ENCODE measurements around the gene TIGD2. TPM values are rescaled to one million over a fixed set of nuclear protein-coding genes. Genes with fewer than 3 reads are reported as not detected.

The TIGD2 gene
- total RNA-seq, 4 donors from 2014 or later: 12.4 to 17.7 (median 14.2) TPM

DNA sequence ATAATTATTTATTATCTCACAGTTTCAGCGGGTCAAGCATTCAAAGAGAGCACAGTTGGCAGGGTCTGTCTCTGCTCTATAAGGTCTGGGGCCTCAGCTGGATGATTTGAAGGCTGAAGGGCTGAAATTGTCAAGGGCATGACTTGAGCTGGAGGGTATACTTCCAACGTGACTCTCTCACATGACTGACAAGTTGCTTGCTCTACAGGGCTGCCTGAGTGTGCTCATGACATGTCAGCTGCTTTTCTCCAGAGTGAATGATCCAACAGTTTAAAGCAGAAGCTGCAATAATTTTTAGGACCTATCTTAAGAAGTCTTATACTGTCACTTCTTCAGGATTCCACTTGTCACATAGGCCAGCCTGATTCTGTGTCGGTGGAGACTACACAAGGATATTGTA lies 51.2 kb downstream of the TIGD2 start:
- TF ChIP-seq, protein P1, sequence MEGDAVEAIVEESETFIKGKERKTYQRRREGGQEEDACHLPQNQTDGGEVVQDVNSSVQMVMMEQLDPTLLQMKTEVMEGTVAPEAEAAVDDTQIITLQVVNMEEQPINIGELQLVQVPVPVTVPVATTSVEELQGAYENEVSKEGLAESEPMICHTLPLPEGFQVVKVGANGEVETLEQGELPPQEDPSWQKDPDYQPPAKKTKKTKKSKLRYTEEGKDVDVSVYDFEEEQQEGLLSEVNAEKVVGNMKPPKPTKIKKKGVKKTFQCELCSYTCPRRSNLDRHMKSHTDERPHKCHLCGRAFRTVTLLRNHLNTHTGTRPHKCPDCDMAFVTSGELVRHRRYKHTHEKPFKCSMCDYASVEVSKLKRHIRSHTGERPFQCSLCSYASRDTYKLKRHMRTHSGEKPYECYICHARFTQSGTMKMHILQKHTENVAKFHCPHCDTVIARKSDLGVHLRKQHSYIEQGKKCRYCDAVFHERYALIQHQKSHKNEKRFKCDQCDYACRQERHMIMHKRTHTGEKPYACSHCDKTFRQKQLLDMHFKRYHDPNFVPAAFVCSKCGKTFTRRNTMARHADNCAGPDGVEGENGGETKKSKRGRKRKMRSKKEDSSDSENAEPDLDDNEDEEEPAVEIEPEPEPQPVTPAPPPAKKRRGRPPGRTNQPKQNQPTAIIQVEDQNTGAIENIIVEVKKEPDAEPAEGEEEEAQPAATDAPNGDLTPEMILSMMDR (IDR thresholded peaks at IDR 0.05): no peak
- no peak for TF ChIP-seq POLR2A (IDR thresholded peaks at IDR 0.05)
- Histone ChIP-seq H3K4me3 (no peak overlapping the region), H3K9me3 (no peaks in the 10 kb centered on the region), H3K27me3 (no peaks in the 10 kb centered on the region), H3K27ac (no peak overlapping the region), H3K4me1 (no peaks in the 10 kb centered on the region), H3K36me3 (no peaks in the 10 kb centered on the region)
- no peak for DNase-seq

DNA sequence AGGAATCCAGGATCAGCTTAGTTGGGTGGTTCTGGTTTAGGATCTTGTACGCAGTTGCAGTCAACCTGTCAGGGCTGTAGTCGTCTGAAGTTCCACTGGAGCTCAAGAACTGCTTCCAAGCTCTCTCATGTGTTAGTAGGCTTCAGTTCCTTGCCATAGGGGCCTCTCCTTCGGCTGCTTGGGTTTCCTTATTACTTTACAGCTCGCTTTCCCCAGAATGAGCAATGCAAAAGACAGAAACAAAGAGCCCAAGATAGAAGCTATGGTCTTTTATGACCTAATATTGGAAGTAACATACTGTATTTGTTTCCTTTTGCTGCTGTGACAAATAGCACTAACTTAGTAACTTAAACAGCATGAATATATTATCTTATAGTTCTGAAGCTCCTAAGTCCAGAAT lies 51.7 kb downstream of the TIGD2 start:
- TF ChIP-seq POLR2A (IDR thresholded peaks at IDR 0.05): no peak
- TF ChIP-seq, protein P1 (IDR thresholded peaks at IDR 0.05): no peak
- DNase-seq: no peak
- H3K36me3 ChIP-seq: no peaks in the 10 kb centered on the region
- no peak overlapping the region for H3K4me3 ChIP-seq
- no peaks in the 10 kb centered on the region for H3K9me3 ChIP-seq
- no peaks in the 10 kb centered on the region for H3K27me3 ChIP-seq
- no peak overlapping the region for H3K27ac ChIP-seq
- no peaks in the 10 kb centered on the region for H3K4me1 ChIP-seq

DNA sequence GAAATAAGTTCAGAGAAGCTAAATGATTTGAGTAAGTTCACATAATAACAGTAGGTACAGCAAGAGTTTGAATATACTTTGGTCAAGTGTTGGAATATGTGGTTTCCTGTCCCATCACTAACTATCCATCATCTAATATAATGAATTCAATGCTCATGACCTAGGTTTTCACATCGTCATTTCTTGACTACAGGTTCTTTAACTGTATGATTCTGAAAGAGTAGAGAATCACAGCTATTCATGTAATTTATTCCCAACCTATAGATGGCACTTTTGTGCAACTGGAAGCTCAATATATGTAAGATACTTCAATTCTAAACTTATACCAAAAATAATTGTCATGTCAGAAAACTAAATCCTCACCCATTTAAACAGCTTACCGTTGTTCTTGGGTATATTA lies 53.1 kb downstream of the TIGD2 start:
- Histone ChIP-seq H3K4me1 (no peaks in the 10 kb centered on the region), H3K27ac (no peak overlapping the region), H3K9me3 (no peaks in the 10 kb centered on the region), H3K27me3 (no peaks in the 10 kb centered on the region), H3K4me3 (no peak overlapping the region), H3K36me3 (no peaks in the 10 kb centered on the region)
- DNase-seq: no peak
- TF ChIP-seq, protein P1 (IDR thresholded peaks at IDR 0.05): peak in 1 of 6 experiments; percentile 22
- TF ChIP-seq POLR2A (IDR thresholded peaks at IDR 0.05): no peak

Small RNA genes within 50 kb of the gene (small RNA-seq; reads per million reads assigned to genes)
- gene RNU6-907P: 0 reads per million in 2 donors

Other genes with a start within 250 kb of the TIGD2 start
- 100 to 1,000 TPM in 1 of 4 donors, 10 to 100 TPM in 3; 72.3 to 105 (median 90.0) TPM for gene FAM13A, start 54.3 kb upstream of the TIGD2 start, total RNA-seq
- gene GPRIN3, start 196.3 kb downstream of the TIGD2 start, total RNA-seq: 10 to 100 TPM; 13.1 to 26.8 (median 17.8) TPM